Right atrium auricular region (tissue), 2 donors: ENCODE data around the gene DMD. TPM values are rescaled to one million over a fixed set of nuclear protein-coding genes. Genes with fewer than 3 reads are reported as not detected.

Source experiments
- DNase-seq: peaks from one replicate; pipeline ENCODE4 v3.0.0-alpha.2; 2019; ENCODE audit warnings: low spot score
- H3K27ac ChIP-seq, 2 donors: fragments of 200-600 bp; sonication (generic); 1 replicate in 1 of 2; 2 replicates in 1 of 2; pipeline ENCODE4 v1.5.1; 2016 to 2019
- H3K27me3 ChIP-seq, 2 donors: fragments of 200-600 bp; sonication (generic); one replicate each; pipeline versions ENCODE4 v1.5.1 to v1.6.0; 2017 to 2019
- H3K36me3 ChIP-seq: fragments of 200-600 bp; sonication (generic); one replicate; pipeline ENCODE4 v1.5.1; 2016
- H3K4me1 ChIP-seq, 2 donors: fragments of 200-600 bp; sonication (generic); one replicate each; pipeline versions ENCODE4 v1.5.1 to v1.6.0; 2017 to 2019
- H3K4me3 ChIP-seq, 2 donors: fragments of 200-600 bp; sonication (generic); 1 replicate in 1 of 2; 2 replicates in 1 of 2; pipeline ENCODE4 v1.5.1; 2017 to 2019; ENCODE audit warnings: mild to moderate bottlenecking in 1 of 2, moderate library complexity in 1 of 2
- H3K9me3 ChIP-seq, 2 donors: fragments of 200-600 bp; sonication (generic); one replicate each; pipeline ENCODE4 v1.5.1; 2019
- CTCF ChIP-seq, 2 donors: fragments of 200-600 bp; sonication (generic); IDR thresholded peaks; one replicate each; pipeline ENCODE4 v1.5.1; 2019; ENCODE audit warnings: antibody characterized with exemption in 2 of 2
- total RNA-seq, 2 donors: library from RNA; depleted of rRNA; stranded (reverse); fragments of >200 nt; gene quantifications; one replicate each; pipeline ENCODE4 v1.1.0, GENCODE V29; 2016

The DMD gene
- total RNA-seq, 2 donors from 2014 or later, result 111 to 135 TPM

- Histone ChIP-seq H3K9me3 (no peaks in the 10 kb centered on the region), H3K36me3 (no peaks in the 10 kb centered on the region), H3K27ac (no peak overlapping the region), H3K4me1 (peaks cover 0 to 4% of the 10 kb centered on the region in 2 donors), H3K4me3 (no peak overlapping the region), H3K27me3 (no peaks in the 10 kb centered on the region)
- no peak for DNase-seq
- no peak for TF ChIP-seq CTCF (IDR thresholded peaks at IDR 0.05)
Observed at GRCh38 chrX:31334997-31335396, 1876.4 kb downstream of the DMD start.

- Histone ChIP-seq H3K9me3 (no peaks in the 10 kb centered on the region), H3K4me1 (no peaks in the 10 kb centered on the region), H3K27ac (peak overlapping the region in 1 of 2 donors; percentile 37), H3K4me3 (no peak overlapping the region), H3K36me3 (no peaks in the 10 kb centered on the region), H3K27me3 (no peaks in the 10 kb centered on the region)
- no peak for DNase-seq
- TF ChIP-seq CTCF (IDR thresholded peaks at IDR 0.05), result no peak
Observed at GRCh38 chrX:31333165-31333831, 1878.1 kb downstream of the DMD start.

GRCh38 chrX:31331928-31332327, 1879.4 kb downstream of the DMD start:
- peaks cover 0 to 5% of the 10 kb centered on the region in 2 donors for H3K4me1 ChIP-seq
- no peak for TF ChIP-seq CTCF (IDR thresholded peaks at IDR 0.05)
- peak overlapping the region in 1 of 2 donors; percentile 28 for H3K27ac ChIP-seq
- H3K9me3 ChIP-seq, result no peaks in the 10 kb centered on the region
- no peaks in the 10 kb centered on the region for H3K36me3 ChIP-seq
- no peaks in the 10 kb centered on the region for H3K27me3 ChIP-seq
- no peak for DNase-seq
- H3K4me3 ChIP-seq, result no peak overlapping the region

GRCh38 chrX:31331015-31331414, 1880.3 kb downstream of the DMD start:
- Histone ChIP-seq H3K36me3 (no peaks in the 10 kb centered on the region), H3K27me3 (no peaks in the 10 kb centered on the region), H3K4me1 (peaks cover 0 to 5% of the 10 kb centered on the region in 2 donors), H3K27ac (peak overlapping the region in 1 of 2 donors; percentile 28), H3K4me3 (no peak overlapping the region), H3K9me3 (no peaks in the 10 kb centered on the region)
- DNase-seq, result no peak
- TF ChIP-seq CTCF (IDR thresholded peaks at IDR 0.05), result no peak

GRCh38 chrX:31329298-31329697, 1882.1 kb downstream of the DMD start:
- Histone ChIP-seq H3K27ac (no peak overlapping the region), H3K9me3 (no peaks in the 10 kb centered on the region), H3K4me1 (peaks cover 0 to 5% of the 10 kb centered on the region in 2 donors), H3K36me3 (no peaks in the 10 kb centered on the region), H3K4me3 (no peak overlapping the region), H3K27me3 (no peaks in the 10 kb centered on the region)
- TF ChIP-seq CTCF (IDR thresholded peaks at IDR 0.05), result no peak
- no peak for DNase-seq

GRCh38 chrX:31323658-31324057, 1887.7 kb downstream of the DMD start:
- Histone ChIP-seq H3K27ac (no peak overlapping the region), H3K4me1 (peaks cover 0 to 5% of the 10 kb centered on the region in 2 donors), H3K9me3 (no peaks in the 10 kb centered on the region), H3K27me3 (no peaks in the 10 kb centered on the region), H3K4me3 (no peak overlapping the region), H3K36me3 (no peaks in the 10 kb centered on the region)
- DNase-seq, result no peak
- no peak for TF ChIP-seq CTCF (IDR thresholded peaks at IDR 0.05)
